HUES64 (cell line): ENCODE measurements around the gene CD109.
"Not testable (repeated sequence)": the region's sequence is repeated elsewhere in the genome, so short reads cannot be mapped to it uniquely, and the experiment has no call there.

Source experiments
- H3K27ac ChIP-seq: 2 replicates; pipeline ENCODE4 v1.7.0; 2013; ENCODE audit warnings: low read depth, low read length, inconsistent platforms
- H3K27me3 ChIP-seq: 2 replicates; pipeline ENCODE4 v1.6.1; 2013; ENCODE audit warnings: mild to moderate bottlenecking, low read length; ENCODE audit not compliant: insufficient read depth
- H3K36me3 ChIP-seq: 2 replicates; pipeline ENCODE4 v1.6.1; 2013; ENCODE audit warnings: mild to moderate bottlenecking, low read length; ENCODE audit not compliant: insufficient read depth
- H3K4me1 ChIP-seq: 2 replicates; pipeline ENCODE4 v1.6.1; 2013; ENCODE audit warnings: mild to moderate bottlenecking, low read length, moderate library complexity; ENCODE audit not compliant: insufficient read depth
- H3K4me3 ChIP-seq: 2 replicates; pipeline ENCODE4 v1.5.1; 2013; ENCODE audit warnings: mild to moderate bottlenecking, low read length, moderate library complexity
- H3K9ac ChIP-seq: 2 replicates; pipeline ENCODE4 v1.6.1; 2013; ENCODE audit warnings: mild to moderate bottlenecking, low read depth, low read length
- H3K9me3 ChIP-seq: 2 replicates; pipeline ENCODE4 v1.6.1; 2013; ENCODE audit warnings: low read depth, low read length; ENCODE audit not compliant: insufficient read depth
- WGBS: fragments of 150-250, 120-280 bp; methylation state at CpG from one replicate; pipeline ENCODE4 v1.1.7; 2013; ENCODE audit warnings: missing lambda C conversion rate; 5-methylcytosine and 5-hydroxymethylcytosine counted together

The CD109 gene

GRCh38 chr6:73665686-73666319, 30.2 kb upstream of the CD109 start:
- H3K4me3 ChIP-seq = no peak overlapping the region
- no peak overlapping the region for H3K27ac ChIP-seq
- H3K9ac ChIP-seq = no peak overlapping the region
- H3K36me3 ChIP-seq = no peaks in the 10 kb centered on the region
- WGBS = 75% methylated on average over 2 of the region's 3 CpGs
- H3K4me1 ChIP-seq = no peaks in the 10 kb centered on the region
- no peaks in the 10 kb centered on the region; the same call in 1 of the 2 replicates for H3K27me3 ChIP-seq
- no peaks in the 10 kb centered on the region for H3K9me3 ChIP-seq

- Histone ChIP-seq H3K9me3 (no peaks in the 10 kb centered on the region), H3K27me3 (no peaks in the 10 kb centered on the region; the same call in 1 of the 2 replicates), H3K4me3 (no peak overlapping the region), H3K9ac (no peak overlapping the region), H3K4me1 (no peaks in the 10 kb centered on the region), H3K36me3 (no peaks in the 10 kb centered on the region), H3K27ac (no peak overlapping the region)
- 100% methylated on average over 1 of the region's 2 CpGs for WGBS
These were observed 29.6 kb upstream of the CD109 start for GRCh38 chr6:73666393-73666792.

GRCh38 chr6:73667798-73668197, 28.2 kb upstream of the CD109 start:
- Histone ChIP-seq H3K9me3 (no peaks in the 10 kb centered on the region), H3K4me1 (no peaks in the 10 kb centered on the region), H3K36me3 (no peaks in the 10 kb centered on the region), H3K4me3 (no peak overlapping the region), H3K27ac (no peak overlapping the region), H3K27me3 (no peaks in the 10 kb centered on the region; the same call in 1 of the 2 replicates), H3K9ac (no peak overlapping the region)
- WGBS = no CpG with 5 or more reads among the region's 1 CpG

GRCh38 chr6:73669005-73669404, 27.0 kb upstream of the CD109 start:
- no peak overlapping the region for H3K27ac ChIP-seq
- WGBS = no CpG with 5 or more reads among the region's 1 CpG

GRCh38 chr6:73671911-73672685, 23.9 kb upstream of the CD109 start:
- Histone ChIP-seq H3K9ac (no peak overlapping the region), H3K27me3 (no peaks in the 10 kb centered on the region), H3K36me3 (no peaks in the 10 kb centered on the region), H3K9me3 (no peaks in the 10 kb centered on the region), H3K4me3 (no peak overlapping the region), H3K4me1 (no peaks in the 10 kb centered on the region), H3K27ac (no peak overlapping the region)
- 91% methylated on average over 7 of the region's 8 CpGs for WGBS

More at GRCh38 chr6:73669005-73669404, 27.0 kb upstream of the CD109 start:
- no peak overlapping the region for H3K4me3 ChIP-seq
- no peaks in the 10 kb centered on the region for H3K9me3 ChIP-seq
- H3K9ac ChIP-seq = no peak overlapping the region
- H3K4me1 ChIP-seq = no peaks in the 10 kb centered on the region
- H3K36me3 ChIP-seq = no peaks in the 10 kb centered on the region
- H3K27me3 ChIP-seq = no peaks in the 10 kb centered on the region; the same call in 1 of the 2 replicates

DNA sequence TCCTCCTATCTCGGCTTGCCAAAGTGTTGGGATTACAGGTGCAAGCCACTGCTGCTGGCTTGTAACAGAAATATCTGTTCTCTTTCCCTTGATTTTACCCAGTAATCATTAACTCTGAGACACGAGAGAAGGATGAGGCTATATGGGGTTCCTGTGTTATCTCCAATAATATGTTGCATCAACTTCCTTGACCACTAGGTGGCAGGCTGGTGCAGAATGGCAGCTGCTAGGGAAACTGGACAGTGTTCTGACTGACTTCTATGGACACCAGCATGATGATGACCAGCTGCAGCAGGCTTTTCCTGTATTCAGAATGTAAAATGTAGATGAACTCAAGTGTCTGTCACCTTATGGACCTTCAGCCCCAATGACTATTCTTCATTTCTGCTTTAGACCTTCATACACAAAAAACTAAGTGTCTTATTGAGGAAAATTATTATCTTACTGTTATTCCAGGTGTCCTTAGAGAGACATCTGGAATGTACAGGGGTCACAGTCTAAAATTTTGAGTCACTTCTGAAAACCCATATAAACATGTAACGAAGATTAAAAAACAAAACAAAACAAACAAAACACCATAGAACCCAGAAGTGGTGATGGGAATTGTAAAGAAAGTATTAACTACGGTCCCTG, 20.4 kb upstream of the CD109 start:
- Histone ChIP-seq H3K27ac (no peak overlapping the region), H3K9me3 (no peaks in the 10 kb centered on the region), H3K4me1 (no peaks in the 10 kb centered on the region), H3K36me3 (no peaks in the 10 kb centered on the region), H3K27me3 (no peaks in the 10 kb centered on the region), H3K4me3 (no peak overlapping the region), H3K9ac (no peak overlapping the region)
- 70% methylated on average over 3 of the region's 4 CpGs for WGBS

DNA sequence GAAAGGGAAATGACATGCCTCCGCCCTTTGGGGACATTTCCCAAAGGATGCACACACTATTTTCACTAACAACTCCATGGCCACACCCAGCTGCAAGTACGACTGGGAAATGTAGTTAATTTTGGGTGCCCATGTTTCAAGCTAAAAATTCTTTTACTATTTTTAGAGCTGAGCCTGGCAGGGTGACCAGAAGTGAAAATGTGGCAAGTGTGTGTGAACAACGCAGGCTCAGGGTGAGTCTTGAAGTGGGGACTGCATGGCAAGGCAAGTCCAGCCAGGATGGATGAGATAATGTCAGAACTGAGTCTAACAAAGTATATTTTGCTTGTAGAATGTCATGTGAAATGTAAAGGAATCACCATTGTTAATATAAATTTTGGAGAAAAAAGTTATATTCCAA, 17.0 kb upstream of the CD109 start:
- WGBS = 73% methylated on average over 2 of the region's 3 CpGs
- Histone ChIP-seq H3K4me3 (no peak overlapping the region), H3K27ac (no peak overlapping the region), H3K27me3 (no peaks in the 10 kb centered on the region), H3K9ac (no peak overlapping the region), H3K36me3 (no peaks in the 10 kb centered on the region), H3K9me3 (no peaks in the 10 kb centered on the region), H3K4me1 (no peaks in the 10 kb centered on the region)

GRCh38 chr6:73679846-73680245, 16.2 kb upstream of the CD109 start:
- not testable (repeated sequence) for H3K9ac ChIP-seq, H3K9me3 ChIP-seq, H3K36me3 ChIP-seq, H3K4me3 ChIP-seq, H3K4me1 ChIP-seq, H3K27me3 ChIP-seq, H3K27ac ChIP-seq
- 94% methylated on average over 5 of the region's 5 CpGs for WGBS

DNA sequence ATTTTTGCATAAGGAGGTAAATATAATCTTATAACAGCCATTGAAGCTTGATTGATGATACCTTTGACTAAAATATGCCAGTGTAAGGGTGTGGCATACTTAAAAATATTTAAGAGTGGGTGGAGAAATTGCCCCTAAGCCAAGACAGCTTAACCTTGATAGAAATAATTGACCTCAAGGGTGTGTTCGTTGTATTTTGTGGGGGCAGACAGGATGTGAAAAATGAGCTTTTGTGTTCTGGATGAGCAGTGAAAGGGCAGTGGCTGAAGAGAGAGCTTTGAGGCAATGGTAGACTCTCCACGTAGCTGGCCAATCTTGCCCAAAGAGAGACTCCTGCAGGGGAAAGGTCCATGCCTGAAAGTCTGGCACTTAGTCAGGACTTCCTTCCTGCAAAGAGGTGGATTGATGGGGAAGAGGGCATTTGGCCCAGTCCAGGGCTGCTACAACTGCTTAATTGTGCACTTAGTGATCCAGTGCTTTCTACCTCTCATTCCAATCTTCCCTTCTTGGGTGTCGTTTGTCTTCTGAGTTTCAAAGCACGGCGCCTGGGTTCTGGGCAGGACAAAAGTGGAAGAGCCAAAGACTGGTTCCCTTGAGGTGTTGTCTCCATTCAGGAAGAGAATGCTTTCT, 15.6 kb upstream of the CD109 start:
- no peaks in the 10 kb centered on the region for H3K9me3 ChIP-seq
- WGBS = 95% methylated on average over 5 of the region's 5 CpGs
- no peak overlapping the region for H3K27ac ChIP-seq
- H3K4me3 ChIP-seq = no peak overlapping the region
- no peaks in the 10 kb centered on the region for H3K27me3 ChIP-seq
- no peaks in the 10 kb centered on the region for H3K36me3 ChIP-seq
- H3K9ac ChIP-seq = no peak overlapping the region
- H3K4me1 ChIP-seq = no peaks in the 10 kb centered on the region

DNA sequence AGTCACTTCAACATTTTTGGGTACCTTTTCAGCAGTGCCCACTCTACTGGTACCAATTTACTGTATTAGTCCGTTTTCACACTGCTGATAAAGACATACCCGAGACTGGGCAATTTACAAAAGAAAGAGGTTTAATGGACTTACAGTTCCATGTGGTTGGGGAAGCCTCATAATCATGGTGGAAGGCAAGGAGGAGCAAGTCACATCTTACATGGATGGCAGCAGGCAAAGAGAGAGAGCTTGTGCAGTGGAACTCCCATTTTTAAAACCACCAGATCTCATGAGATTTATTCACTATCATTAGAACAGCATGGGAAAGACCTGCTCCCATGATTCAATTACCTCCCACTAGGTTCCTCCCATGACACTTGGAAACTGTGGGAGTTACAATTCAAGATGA, 12.4 kb upstream of the CD109 start:
- not testable (repeated sequence) for H3K27me3 ChIP-seq, H3K4me1 ChIP-seq, H3K9me3 ChIP-seq, H3K4me3 ChIP-seq, H3K27ac ChIP-seq, H3K36me3 ChIP-seq, H3K9ac ChIP-seq
- WGBS = 85% methylated on average over 2 of the region's 2 CpGs

GRCh38 chr6:73688351-73688750, 7.7 kb upstream of the CD109 start:
- Histone ChIP-seq H3K9ac (no peak overlapping the region), H3K27me3 (no peaks in the 10 kb centered on the region), H3K36me3 (no peaks in the 10 kb centered on the region), H3K4me1 (no peaks in the 10 kb centered on the region), H3K9me3 (no peaks in the 10 kb centered on the region; the same call in 1 of the 2 replicates), H3K27ac (no peak overlapping the region), H3K4me3 (no peak overlapping the region)
- WGBS = 83% methylated on average over 1 of the region's 1 CpG
